ENCODE results near the gene RPL32. TPM values are rescaled to one million over a fixed set of nuclear protein-coding genes. Genes with fewer than 3 reads are reported as not detected.
"Not testable (repeated sequence)": the region's sequence is repeated elsewhere in the genome, so short reads cannot be mapped to it uniquely, and the experiment has no call there.

RPL32 gene
- 722 TPM for total RNA-seq
- long read RNA-seq, transcript RPL32-204 (4 exons, 2,117 nt), result major isoform, 227 of 238 reads
- long read RNA-seq, partial matches to known transcripts, result 2 of 238 reads
- long read RNA-seq, other reads (novel, unspliced or antisense), result 1 of 238 reads

GRCh38 chr3:12841149-12841969, at the start of gene RPL32:
TSS of gene RPL32 (minus strand) at chr3:12841565. CDS start at chr3:12840237, 1,328 bp downstream.
- peak; percentile 94 for DNase-seq (ENCODE audit: low spot score)
- intact Hi-C loops (cut with DNase I), result no loop called here

- intact Hi-C loops (cut with DNase I), result loop anchor here (2.0 to 5.0 kb wide), 2 partner anchors 22 to 92 kb away; no protein-coding TSS in a partner anchor
- no peak for DNase-seq (ENCODE audit: low spot score)
These were observed 49.4 kb upstream of the RPL32 start for GRCh38 chr3:12890610-12891390.

- no peak for DNase-seq (ENCODE audit: low spot score)
- intact Hi-C loops (cut with DNase I), result no loop called here
These were observed 45.4 kb upstream of the RPL32 start for GRCh38 chr3:12886736-12887135.

- intact Hi-C loops (cut with DNase I), result no loop called here
These were observed 44.8 kb upstream of the RPL32 start for GRCh38 chr3:12886106-12886679.

GRCh38 chr3:12885583-12885930, 44.2 kb upstream of the RPL32 start:
- no peak for DNase-seq (ENCODE audit: low spot score)
- intact Hi-C loops (cut with DNase I), result no loop called here

More at GRCh38 chr3:12886106-12886679, 44.8 kb upstream of the RPL32 start:
- DNase-seq (ENCODE audit: low spot score), result no peak

- intact Hi-C loops (cut with DNase I), result no loop called here
- DNase-seq (ENCODE audit: low spot score), result no peak
These were observed 43.6 kb upstream of the RPL32 start for GRCh38 chr3:12884790-12885582.

GRCh38 chr3:12884186-12884680, 42.9 kb upstream of the RPL32 start:
- peak; percentile 83 for DNase-seq (ENCODE audit: low spot score)
- intact Hi-C loops (cut with DNase I), result no loop called here

GRCh38 chr3:12882336-12883310, 41.3 kb upstream of the RPL32 start:
- DNase-seq (ENCODE audit: low spot score), result no peak
- intact Hi-C loops (cut with DNase I), result no loop called here

GRCh38 chr3:12881858-12882257, 40.5 kb upstream of the RPL32 start:
- DNase-seq (ENCODE audit: low spot score); intact Hi-C loops (cut with DNase I): not testable (repeated sequence)

- DNase-seq (ENCODE audit: low spot score), result no peak
- intact Hi-C loops (cut with DNase I), result no loop called here
These were observed 37.9 kb upstream of the RPL32 start for GRCh38 chr3:12879191-12879815.

- intact Hi-C loops (cut with DNase I), result not testable (repeated sequence)
These were observed 37.4 kb upstream of the RPL32 start for GRCh38 chr3:12878758-12879157.

GRCh38 chr3:12878141-12878574, 36.8 kb upstream of the RPL32 start:
- intact Hi-C loops (cut with DNase I), result no loop called here
- DNase-seq (ENCODE audit: low spot score), result no peak

More at GRCh38 chr3:12878758-12879157, 37.4 kb upstream of the RPL32 start:
- DNase-seq (ENCODE audit: low spot score), result not testable (repeated sequence)

- no peak for DNase-seq (ENCODE audit: low spot score)
- intact Hi-C loops (cut with DNase I), result no loop called here
These were observed 35.7 kb upstream of the RPL32 start for GRCh38 chr3:12877040-12877439.

GRCh38 chr3:12875857-12876836, 34.8 kb upstream of the RPL32 start:
- intact Hi-C loops (cut with DNase I), result no loop called here
- DNase-seq (ENCODE audit: low spot score), result no peak

GRCh38 chr3:12871404-12871983, 30.1 kb upstream of the RPL32 start:
- no peak for DNase-seq (ENCODE audit: low spot score)
- intact Hi-C loops (cut with DNase I), result no loop called here

- no peak for DNase-seq (ENCODE audit: low spot score)
- intact Hi-C loops (cut with DNase I), result no loop called here
These were observed 29.6 kb upstream of the RPL32 start for GRCh38 chr3:12870942-12871341.

All from cardiac septum (tissue), 1 donor.